Calu3 (cell line): ENCODE data around the gene CDKAL1. TPM values are rescaled to one million over a fixed set of nuclear protein-coding genes. Genes with fewer than 3 reads are reported as not detected.

Source experiments
- BruUV-seq: library from RNA; stranded (reverse); fragments of 400-500 nt; replicated peaks from 2 replicates; lab custom pipeline; 2021; lab: Mats Ljungman, UMichigan
- CTCF ChIA-PET: fragments of 300-600 bp; sonication (Branson Sonifier 250); formaldehyde crosslinking; loops from one replicate; lab custom pipeline; 2022; ENCODE audit warnings: antibody characterized with exemption; lab: Charles Lee
- DNase-seq: peaks from one replicate; pipeline ENCODE4 v3.0.0; 2022
- H3K27ac Mint-ChIP-seq: one replicate; pipeline ENCODE4 v1.8.0; 2022; ENCODE audit warnings: mixed read lengths; ENCODE audit not compliant: unreplicated experiment
- H3K27me3 Mint-ChIP-seq: one replicate; pipeline ENCODE4 v1.8.0; 2022; ENCODE audit warnings: mixed read lengths; ENCODE audit not compliant: unreplicated experiment
- H3K36me3 Mint-ChIP-seq: one replicate; pipeline ENCODE4 v1.8.0; 2022; ENCODE audit warnings: mild to moderate bottlenecking, moderate library complexity, mixed read lengths; ENCODE audit not compliant: insufficient read depth, unreplicated experiment
- H3K4me1 Mint-ChIP-seq: one replicate; pipeline ENCODE4 v1.8.0; 2022; ENCODE audit warnings: mild to moderate bottlenecking, low read depth, mixed read lengths; ENCODE audit not compliant: unreplicated experiment
- H3K4me3 Mint-ChIP-seq: one replicate; pipeline ENCODE4 v1.8.0; 2022; ENCODE audit warnings: mild to moderate bottlenecking, low read depth, moderate library complexity, mixed read lengths; ENCODE audit not compliant: unreplicated experiment
- H3K9me3 Mint-ChIP-seq: one replicate; pipeline ENCODE4 v1.8.0; 2022; ENCODE audit warnings: low read depth, mixed read lengths; ENCODE audit not compliant: unreplicated experiment
- CTCF ChIP-seq: fragments of 200-600 bp; IDR thresholded peaks from one replicate; pipeline ENCODE4 v1.8.0; 2022; ENCODE audit warnings: antibody characterized with exemption; ENCODE audit not compliant: unreplicated experiment
- intact Hi-C: fragments of 100-400 bp; cut with micrococcal nuclease; formaldehyde crosslinking; loops from one replicate; pipeline ENCODE4 v1.10.0; 2022; ENCODE audit not compliant: unreplicated experiment
- total RNA-seq: library from RNA; stranded (reverse); gene quantifications from 2 replicates; pipeline ENCODE4 v1.2.3, GENCODE V29; 2022

Gene CDKAL1
- total RNA-seq, 1 experiment from 2014 or later, result 39.6 TPM

GRCh38 chr6:20833881-20834515, 299.7 kb downstream of the CDKAL1 start:
- H3K27ac Mint-ChIP-seq, result no peak overlapping the region
- no peak for DNase-seq
- no peaks in the 10 kb centered on the region for H3K36me3 Mint-ChIP-seq

GRCh38 chr6:20835315-20836010, 301.2 kb downstream of the CDKAL1 start:
- no peak for TF ChIP-seq CTCF
- Mint-ChIP-seq H3K9me3 (no peaks in the 10 kb centered on the region), H3K27me3 (no peaks in the 10 kb centered on the region), H3K4me3 (no peak overlapping the region), H3K4me1 (peaks cover 6% of the 10 kb centered on the region), H3K36me3 (no peaks in the 10 kb centered on the region), H3K27ac (no peak overlapping the region)
- intact Hi-C loops, result no loop called here
- no peak for DNase-seq
- BruUV-seq, result no TSS peak
- CTCF ChIA-PET, result no interaction called here

More at GRCh38 chr6:20833881-20834515, 299.7 kb downstream of the CDKAL1 start:
- no peak for TF ChIP-seq CTCF
- H3K9me3 Mint-ChIP-seq, result no peaks in the 10 kb centered on the region
- CTCF ChIA-PET, result interaction anchor here (0.6 to 1.0 kb wide), 2 partner anchors 24 to 387 kb away, joined by 3 to 4 read pairs; no protein-coding TSS in a partner anchor
- no peaks in the 10 kb centered on the region for H3K27me3 Mint-ChIP-seq
- BruUV-seq, result no TSS peak
- H3K4me3 Mint-ChIP-seq, result no peak overlapping the region
- no peaks in the 10 kb centered on the region for H3K4me1 Mint-ChIP-seq
- intact Hi-C loops, result no loop called here

GRCh38 chr6:20837189-20837588, 302.9 kb downstream of the CDKAL1 start:
- Mint-ChIP-seq H3K36me3 (no peaks in the 10 kb centered on the region), H3K27me3 (no peaks in the 10 kb centered on the region), H3K9me3 (no peaks in the 10 kb centered on the region), H3K27ac (no peak overlapping the region), H3K4me1 (peaks cover 10% of the 10 kb centered on the region), H3K4me3 (no peak overlapping the region)
- no peak for TF ChIP-seq CTCF
- BruUV-seq, result no TSS peak
- no peak for DNase-seq
- CTCF ChIA-PET, result interaction anchor here (0.7 kb wide), 1 partner anchor 14 kb away, joined by 3 read pairs; no protein-coding TSS in a partner anchor
- intact Hi-C loops, result no loop called here

GRCh38 chr6:20838113-20838512, 303.9 kb downstream of the CDKAL1 start:
- H3K4me1 Mint-ChIP-seq, result peaks cover 10% of the 10 kb centered on the region
- H3K9me3 Mint-ChIP-seq, result no peaks in the 10 kb centered on the region
- no peaks in the 10 kb centered on the region for H3K36me3 Mint-ChIP-seq
- no peak overlapping the region for H3K27ac Mint-ChIP-seq
- no peaks in the 10 kb centered on the region for H3K27me3 Mint-ChIP-seq
- no peak for DNase-seq
- CTCF ChIA-PET, result interaction anchor here (0.7 kb wide), 1 partner anchor 625 kb away, joined by 4 read pairs; no protein-coding TSS in a partner anchor
- no peak overlapping the region for H3K4me3 Mint-ChIP-seq
- no peak for TF ChIP-seq CTCF
- BruUV-seq, result no TSS peak
- intact Hi-C loops, result no loop called here
